Stimulated activated CD4-positive, alpha-beta T cell treated with anti-CD3 and anti-CD28 coated beads, Interleukin-2, amount 100 ng/mL, for 4 hours (primary cell): ENCODE data around the gene USP24.

Experiments used
- DNase-seq: peaks from one replicate; pipeline ENCODE4 v3.0.0-alpha.2; 2020; ENCODE audit warnings: low read depth

Gene USP24

DNA sequence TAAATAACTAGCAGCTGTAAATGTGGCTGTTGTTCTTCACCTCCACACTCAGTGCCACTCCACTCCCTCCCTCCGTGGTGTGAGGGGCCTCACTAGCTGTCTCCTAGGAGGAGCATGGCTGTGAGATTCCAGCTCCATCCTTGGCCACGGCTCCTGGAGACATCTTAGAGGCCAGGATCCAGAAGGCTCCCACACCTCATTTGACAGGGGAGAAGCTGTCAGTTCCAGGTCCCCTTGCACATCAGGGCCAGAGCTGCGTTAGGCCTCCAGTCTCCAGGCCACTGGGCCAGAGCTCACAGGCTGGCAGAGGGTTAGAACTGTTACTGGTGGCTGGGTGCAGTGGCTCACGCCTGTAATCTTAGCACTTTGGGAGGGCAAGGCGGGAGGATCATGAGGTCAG, 160.8 kb downstream of the USP24 start:
- DNase-seq, result no peak

DNA sequence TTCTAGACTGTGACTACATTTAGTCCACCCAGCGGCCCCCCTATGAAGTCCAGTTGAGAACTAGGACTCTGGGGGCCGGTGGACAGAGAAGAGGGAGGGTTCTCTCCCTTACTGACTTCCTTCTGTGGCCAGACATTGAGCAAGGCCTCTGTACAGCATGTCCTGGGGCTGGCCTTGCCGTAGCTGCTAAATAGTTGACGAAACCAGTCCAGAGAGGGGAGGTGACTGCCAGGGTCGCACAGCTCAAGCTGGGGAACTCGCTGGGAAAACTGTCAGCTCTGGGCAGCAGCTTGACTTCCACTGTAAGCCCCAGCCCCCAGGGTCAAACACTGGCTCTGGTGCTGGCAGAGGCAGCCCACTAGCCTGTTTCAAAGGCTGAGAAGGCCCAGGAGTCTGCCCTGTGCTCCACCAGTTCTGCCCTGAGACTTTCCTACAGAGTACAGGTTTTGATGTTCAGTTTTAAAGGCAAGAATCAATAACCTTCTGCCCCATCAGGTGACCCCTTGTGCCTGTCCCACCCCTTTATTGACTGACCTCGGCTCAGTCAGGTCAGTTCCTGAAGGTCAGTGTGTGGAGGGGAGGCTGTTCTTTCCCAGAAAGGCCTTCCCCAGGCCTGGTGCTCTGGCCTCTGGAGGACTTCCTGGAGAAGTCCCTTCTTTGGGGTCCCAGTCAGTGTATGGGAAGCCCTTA, 161.8 kb downstream of the USP24 start:
- DNase-seq, result no peak

DNA sequence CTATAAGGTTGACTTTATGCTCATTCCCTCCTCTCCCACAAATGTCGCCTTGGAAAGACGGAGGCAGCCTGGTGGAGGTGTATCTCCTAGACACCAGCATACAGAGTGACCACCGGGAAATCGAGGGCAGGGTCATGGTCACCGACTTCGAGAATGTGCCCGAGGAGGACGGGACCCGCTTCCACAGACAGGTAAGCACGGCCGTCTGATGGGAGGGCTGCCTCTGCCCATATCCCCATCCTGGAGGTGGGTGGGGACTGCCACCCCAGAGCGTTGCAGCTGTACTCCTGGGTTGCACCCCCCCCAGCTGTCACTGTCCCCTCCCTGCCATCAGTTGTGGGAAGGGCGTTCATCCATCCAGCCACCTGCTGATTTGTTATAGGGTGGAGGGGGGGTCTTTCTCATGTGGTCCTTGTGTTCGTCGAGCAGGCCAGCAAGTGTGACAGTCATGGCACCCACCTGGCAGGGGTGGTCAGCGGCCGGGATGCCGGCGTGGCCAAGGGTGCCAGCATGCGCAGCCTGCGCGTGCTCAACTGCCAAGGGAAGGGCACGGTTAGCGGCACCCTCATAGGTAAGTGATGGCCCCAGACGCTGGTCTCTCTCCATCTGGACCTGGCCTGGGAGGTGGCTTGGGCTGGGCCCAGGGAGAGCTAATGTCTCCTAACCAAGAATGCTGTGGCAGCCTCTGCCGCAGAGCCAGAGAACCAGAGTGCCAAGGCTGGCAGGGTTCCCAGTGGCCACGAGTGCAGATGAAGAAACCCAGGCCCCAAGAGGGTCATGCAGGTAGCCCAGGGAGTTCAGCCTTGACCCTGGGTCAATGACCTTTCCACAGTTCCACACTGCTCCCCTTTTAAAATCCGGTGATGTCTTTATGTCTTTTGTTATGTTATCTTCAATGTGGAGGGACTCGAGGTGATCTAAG, 162.7 kb downstream of the USP24 start:
- DNase-seq, result no peak

DNA sequence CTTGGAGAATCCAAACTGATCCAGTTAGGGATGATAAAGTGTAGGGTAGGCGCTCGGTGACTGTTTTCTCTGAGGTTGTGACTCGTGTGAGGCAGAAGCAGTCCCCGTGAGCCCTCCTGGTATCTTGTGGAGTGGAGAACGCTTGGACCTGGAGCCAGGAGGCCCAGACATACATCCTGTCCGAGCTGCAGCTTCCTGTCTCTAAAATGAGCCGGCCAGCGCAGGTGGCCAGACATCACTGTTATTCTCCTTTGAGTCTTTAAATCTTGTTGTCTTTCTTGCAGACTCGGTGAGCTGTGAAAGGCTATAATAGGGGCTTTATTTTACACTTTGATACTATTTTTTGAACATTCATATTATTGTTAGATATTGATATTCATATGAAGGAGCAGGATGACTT, 163.5 kb downstream of the USP24 start:
- DNase-seq, result no peak

DNA sequence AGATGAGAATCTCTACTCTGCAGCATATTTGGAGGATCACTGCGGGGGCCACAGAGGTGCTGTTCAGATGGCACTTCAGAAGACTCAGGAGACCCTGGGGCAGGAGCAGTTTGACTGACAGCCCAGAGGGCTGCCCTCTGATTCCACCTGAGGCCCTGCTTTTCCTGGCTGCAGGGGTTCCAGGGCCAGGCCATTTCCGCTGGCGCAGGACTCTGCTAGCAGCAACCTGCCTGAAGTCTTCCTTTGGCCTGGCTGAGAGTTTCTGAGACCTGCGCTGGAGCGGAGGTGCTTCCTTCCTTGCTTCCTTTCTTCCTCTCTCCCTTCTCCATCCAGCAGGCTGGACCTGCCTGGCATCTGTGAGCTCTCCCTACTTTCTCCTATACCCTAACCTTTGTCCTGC, 164.0 kb downstream of the USP24 start:
- DNase-seq, result no peak

DNA sequence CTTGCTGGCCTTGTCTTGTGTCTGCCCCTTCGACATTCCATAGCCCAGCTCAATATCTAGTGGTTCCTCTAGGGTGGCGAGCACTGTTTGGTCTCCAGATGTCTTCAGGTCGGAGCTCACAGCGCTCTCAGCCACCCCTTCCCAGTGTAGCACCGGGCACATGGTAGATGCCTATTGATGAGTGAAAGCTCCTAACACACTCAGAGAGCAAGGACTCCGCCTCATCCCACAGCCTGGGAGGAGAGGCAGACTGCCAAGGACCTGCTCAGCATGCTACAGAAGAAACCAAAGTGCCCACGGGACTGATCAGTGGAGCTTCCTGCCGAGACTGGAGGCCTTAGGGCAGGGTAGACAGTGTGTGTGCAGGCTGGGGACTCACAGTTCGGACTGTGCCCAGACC, 164.9 kb downstream of the USP24 start:
- no peak for DNase-seq

DNA sequence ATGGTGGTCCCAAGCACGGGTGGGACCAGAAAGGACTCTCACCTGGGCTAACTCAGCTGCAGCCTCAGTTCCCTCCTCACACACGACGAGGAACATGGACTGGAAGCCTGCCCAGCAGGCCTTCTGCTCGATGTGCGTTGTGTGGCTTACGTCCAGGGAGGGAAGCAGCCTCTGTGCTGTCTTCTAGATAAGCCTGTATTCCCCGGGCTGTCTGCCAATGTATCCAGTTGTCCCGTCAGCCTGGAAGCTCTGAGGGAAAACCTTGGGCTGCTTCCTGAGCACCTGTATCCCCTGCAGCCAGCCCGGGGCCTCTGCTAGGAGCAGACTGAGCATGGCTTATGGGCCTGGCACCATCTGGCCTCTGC, 165.3 kb downstream of the USP24 start:
- DNase-seq, result no peak

DNA sequence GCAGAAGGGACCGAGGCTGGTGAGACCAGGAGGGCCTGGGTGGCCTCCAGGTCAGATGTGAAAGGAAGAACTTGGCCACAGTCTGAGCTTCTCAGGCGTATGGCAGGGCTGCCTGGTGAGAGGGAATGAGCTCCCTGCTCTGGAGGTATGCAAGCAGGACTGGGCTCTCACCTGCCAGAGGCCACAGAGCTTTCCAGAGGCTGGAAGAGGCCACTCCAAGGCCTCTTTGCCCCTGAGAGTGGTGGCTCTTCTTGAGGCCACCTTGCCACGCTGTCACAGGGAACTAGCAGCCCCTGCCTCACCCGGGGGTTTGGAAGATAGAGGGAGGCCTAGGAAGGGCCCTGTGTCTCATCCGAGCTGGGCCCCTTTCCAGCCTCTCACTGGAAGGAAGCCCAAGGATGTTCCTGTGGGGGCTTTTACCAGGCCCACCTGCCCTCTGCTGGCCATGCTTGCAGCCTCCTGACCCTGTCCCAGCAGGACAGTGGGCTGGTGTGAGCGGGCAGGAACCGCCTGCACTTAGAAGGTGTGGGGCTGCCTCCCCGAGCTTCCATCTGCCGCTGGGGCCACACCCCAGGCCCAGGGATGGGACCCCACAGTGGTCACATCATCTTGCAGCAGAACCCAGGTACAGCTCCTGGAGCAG, 165.8 kb downstream of the USP24 start:
- DNase-seq, result no peak

DNA sequence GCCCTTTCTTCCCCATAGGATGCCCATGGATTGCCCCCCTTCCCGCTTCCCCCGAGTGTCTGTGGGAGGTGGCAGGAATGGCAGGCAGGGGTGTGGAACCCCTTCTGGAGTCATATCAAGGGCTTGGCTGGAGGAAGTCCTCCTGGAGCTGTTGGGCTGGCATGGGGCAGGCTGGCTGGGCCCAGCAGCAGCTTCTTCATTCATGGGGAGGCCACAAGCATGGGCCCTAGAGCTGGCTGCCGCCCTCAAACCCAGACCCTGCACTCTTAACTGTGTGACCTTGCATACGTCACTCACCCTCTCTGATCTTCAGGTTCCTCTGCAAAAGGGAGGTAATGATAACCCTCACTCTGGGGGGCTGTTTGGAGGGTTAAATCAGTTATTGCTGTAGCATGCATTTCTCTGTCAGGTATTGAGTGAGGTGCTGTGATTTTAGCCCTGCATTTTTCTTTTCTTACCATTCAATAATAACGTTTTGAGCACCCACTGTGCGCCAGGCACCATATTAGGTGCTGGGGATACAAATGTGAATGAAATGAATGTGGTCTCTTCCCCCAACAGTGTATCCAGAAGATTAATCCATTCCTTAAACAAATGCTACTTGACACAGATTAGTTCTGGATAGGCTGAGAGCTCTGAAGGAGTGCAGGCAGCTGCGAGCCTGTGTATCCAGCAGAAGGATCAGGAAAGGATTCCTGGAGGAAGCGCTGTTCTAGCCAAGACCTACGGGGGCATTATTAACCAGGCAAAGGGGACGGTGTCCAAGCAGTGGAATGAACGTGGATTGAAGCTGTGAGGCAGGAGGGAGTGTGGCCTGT, 166.5 kb downstream of the USP24 start:
- no peak for DNase-seq

DNA sequence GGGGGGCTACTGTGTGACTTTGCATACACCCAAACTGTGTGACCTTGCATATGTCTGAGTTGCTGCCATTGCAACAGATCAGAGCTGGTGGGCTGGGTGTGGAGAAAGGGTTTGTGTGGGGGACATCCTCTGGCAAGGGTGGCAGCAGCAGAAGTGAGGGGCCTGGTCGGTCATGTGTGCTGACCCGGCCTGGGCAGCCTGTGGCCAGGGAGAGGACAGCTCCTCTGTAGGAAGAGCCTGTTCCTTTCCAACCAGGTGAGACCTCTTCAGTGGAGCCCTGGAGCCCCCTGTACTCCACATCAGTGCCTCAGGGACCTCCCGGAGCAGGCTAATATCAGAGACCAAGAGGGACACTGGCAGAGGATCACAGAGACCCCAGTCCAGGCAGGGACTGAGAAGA, 167.6 kb downstream of the USP24 start:
- no peak for DNase-seq

DNA sequence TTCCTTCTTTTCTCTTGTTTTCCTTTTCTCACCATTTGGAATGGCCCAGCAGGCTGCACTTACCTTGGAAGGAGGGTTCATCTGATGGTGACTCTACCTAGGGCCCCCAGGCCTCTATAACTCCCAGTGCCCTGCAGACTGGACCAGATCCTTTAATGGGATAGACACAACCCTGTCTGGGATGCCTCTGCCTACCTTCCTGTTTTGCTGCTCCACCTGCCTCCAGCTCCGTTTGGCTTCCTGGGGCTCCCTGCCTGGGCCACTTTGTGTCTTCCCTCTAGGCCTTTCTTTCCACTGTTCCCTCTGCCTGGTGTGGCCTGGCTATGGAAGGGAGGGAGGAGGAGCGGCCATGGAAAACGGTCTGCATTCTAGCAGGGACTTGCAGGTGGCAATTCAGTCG, 168.3 kb downstream of the USP24 start:
- no peak for DNase-seq

DNA sequence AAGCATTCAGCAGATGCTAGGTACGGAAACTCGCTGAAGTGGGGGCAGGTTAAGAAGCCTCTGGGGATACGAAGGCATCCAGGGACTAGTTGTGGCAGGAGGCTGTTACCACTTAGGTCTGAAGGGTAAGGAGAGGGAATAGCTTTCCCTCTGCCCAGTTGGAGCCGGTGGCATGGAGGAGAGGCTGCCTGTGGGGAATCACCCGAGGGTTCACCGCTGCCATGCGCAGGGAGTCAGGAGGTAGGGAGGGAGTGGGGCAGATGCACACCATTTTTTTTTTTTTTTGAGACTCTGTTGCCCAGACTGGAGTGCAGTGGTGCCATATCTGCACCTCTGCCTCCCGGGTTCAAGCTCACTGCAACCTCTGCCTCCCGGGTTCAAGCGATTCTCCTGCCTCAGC, 169.7 kb downstream of the USP24 start:
- no peak for DNase-seq

DNA sequence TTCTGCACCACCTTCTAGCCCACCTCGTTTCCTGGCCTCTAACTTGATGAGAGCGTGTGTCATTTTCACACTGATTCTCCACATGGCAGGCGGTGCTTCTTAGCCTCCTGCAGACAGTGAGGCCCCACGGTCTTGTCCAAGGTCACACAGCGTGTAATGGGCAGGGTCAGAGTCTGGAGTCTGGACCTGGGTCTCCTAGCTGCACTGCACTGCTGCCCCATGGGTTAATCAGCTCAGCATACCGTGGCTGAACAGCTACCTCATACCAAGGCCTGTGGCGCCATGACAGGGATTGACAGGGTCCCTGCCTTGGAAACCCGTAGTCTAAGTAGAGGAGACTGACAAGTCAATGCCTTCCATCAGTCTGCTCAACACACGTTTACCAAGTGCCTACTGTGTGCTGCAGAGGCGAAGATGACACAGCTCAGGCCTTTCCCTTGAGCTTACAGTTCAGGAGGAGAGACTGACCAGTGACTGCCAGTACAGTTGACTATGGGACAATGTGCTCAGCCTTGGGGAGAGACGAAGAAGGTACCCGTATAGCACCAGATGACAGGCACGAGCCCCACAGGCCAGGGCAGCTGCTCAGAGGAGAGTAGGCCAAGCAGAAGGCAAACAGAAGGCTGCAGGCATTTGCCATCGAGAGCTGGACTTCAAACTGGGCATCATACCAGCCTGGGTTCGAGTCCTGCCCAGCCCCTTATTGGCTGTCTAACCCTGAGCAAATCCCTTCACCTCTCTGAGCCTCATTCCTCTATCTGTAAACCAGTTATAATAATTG, 170.4 kb downstream of the USP24 start:
- DNase-seq, result no peak

DNA sequence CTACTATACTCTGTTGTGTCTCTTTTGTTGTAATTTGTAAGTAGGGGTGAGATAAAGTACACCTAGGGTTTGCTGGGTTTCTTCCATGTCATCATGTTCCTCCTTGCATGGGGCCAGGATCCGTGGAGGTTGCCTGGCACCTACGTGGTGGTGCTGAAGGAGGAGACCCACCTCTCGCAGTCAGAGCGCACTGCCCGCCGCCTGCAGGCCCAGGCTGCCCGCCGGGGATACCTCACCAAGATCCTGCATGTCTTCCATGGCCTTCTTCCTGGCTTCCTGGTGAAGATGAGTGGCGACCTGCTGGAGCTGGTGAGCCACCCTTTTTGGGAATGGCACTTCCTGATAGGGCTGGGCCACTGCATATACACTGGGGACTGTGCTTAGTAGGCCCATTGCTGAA, 171.4 kb downstream of the USP24 start:
- DNase-seq, result no peak

DNA sequence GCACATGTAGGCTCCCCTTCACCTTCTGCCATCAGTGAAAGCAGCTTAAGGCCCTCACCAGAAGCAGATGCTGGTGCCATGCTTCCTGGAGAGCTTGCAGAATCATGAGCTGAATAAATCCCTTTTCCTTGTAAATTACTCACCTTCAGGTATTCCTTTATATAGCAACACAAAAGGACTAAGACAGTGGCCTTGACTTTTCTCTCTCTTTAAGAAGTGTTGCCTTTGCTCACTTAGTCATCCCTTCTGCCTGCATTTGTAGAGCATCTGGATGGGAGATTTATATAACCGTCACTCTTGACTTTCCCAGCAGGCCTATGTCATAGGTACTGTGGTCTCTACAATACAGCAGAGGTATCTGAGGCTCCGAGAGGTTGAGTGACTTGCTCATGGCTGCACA, 172.2 kb downstream of the USP24 start:
- DNase-seq, result no peak

DNA sequence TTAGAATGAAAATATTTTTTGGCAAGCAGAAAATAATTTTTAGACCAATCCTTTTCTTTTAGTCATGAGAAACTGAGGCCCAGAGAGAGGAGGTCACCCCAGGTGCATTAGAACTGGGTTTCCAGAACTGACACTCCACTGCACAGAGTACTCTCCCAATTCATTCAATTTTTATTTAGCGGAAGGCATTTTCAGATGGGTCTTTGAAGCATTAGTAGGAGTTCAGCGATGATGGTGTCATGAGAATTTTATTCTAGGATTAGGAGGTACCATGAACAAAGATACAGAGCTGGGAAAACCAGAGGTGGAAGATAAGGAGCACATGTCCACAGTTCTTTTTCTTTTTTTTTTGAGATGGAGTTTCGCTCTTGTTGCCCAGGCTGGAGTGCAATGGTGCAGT, 173.6 kb downstream of the USP24 start:
- no peak for DNase-seq

DNA sequence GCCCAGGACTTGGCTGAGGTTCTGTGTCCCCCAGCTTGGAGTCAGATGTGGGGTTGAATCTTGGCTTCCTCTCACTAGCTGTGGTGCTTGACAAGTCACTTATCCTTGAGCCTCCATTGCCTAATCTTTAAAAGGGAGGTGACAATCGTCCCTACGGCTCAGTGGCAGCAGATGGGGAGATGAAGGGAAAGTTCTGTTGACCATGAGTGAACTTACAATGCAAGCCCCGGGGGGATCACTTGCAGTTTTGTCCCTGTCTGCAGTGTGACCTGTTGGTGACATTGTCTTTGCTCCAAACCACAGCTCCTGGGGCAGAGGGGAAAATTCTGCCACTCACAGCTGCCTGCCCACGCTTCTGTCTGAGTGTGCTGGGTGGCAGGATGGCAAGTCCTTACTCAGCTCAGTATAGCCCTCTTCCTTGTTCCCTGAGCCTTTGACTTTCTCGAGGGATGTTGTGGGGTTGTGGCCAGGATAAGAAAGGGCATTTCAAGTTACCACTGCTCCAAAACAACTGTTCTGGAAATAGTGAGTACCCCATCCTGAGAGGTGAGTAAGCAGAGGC, 174.2 kb downstream of the USP24 start:
- DNase-seq, result no peak

DNA sequence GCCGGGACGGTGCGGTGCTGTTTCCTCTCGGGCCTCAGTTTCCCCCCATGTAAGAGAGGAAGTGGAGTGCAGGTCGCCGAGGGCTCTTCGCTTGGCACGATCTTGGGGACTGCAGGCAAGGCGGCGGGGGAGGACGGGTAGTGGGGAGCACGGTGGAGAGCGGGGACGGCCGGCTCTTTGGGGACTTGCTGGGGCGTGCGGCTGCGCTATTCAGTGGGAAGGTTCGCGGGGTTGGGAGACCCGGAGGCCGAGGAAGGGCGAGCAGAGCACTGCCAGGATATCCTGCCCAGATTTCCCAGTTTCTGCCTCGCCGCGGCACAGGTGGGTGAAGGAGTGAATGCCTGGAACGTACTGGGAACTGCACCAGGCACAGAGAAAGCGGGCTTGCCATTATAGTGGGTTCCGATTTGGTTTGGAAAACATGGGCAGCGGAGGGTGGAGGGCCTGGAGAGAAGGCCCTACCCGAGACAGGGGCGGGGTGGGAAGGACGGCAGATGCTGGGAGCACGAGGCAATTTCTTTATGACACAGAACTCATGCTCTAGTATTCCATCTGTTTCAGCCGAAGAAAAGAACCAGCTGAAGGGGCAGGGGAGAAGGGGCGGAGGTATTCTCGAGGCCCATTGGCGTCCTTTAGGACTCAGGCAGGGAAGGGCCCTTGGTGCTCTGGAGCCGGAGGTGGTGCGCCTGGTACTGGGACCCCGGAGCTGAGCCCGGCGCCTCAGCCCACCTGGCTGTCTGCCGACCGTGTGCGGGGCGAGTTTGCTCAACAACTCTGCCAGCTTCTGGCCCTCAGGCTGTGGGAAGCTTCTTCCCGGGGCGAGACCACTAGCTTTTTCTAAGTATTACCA, 174.9 kb downstream of the USP24 start:
- DNase-seq, result no peak

DNA sequence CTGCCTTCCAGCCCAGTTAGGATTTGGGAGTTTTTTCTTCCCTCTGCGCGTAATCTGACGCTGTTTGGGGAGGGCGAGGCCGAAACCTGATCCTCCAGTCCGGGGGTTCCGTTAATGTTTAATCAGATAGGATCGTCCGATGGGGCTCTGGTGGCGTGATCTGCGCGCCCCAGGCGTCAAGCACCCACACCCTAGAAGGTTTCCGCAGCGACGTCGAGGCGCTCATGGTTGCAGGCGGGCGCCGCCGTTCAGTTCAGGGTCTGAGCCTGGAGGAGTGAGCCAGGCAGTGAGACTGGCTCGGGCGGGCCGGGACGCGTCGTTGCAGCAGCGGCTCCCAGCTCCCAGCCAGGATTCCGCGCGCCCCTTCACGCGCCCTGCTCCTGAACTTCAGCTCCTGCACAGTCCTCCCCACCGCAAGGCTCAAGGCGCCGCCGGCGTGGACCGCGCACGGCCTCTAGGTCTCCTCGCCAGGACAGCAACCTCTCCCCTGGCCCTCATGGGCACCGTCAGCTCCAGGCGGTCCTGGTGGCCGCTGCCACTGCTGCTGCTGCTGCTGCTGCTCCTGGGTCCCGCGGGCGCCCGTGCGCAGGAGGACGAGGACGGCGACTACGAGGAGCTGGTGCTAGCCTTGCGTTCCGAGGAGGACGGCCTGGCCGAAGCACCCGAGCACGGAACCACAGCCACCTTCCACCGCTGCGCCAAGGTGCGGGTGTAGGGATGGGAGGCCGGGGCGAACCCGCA, 175.7 kb downstream of the USP24 start, which contains the start of gene PCSK9:
PCSK9 (plus strand) TSS at position 207 of the 741 bp plus-strand sequence; CDS start at position 497, 290 bp downstream.
- no peak for DNase-seq
